Measurements from ENCODE around the gene KRT27. TPM values are rescaled to one million over a fixed set of nuclear protein-coding genes. Genes with fewer than 3 reads are reported as not detected.

Gene KRT27
- total and polyA plus RNA-seq, 9 of the 15 experiments (the other 6 are each of a cell fraction or from before 2014, with no cell fraction given): 0.10 TPM; not detected in 8

DNA sequence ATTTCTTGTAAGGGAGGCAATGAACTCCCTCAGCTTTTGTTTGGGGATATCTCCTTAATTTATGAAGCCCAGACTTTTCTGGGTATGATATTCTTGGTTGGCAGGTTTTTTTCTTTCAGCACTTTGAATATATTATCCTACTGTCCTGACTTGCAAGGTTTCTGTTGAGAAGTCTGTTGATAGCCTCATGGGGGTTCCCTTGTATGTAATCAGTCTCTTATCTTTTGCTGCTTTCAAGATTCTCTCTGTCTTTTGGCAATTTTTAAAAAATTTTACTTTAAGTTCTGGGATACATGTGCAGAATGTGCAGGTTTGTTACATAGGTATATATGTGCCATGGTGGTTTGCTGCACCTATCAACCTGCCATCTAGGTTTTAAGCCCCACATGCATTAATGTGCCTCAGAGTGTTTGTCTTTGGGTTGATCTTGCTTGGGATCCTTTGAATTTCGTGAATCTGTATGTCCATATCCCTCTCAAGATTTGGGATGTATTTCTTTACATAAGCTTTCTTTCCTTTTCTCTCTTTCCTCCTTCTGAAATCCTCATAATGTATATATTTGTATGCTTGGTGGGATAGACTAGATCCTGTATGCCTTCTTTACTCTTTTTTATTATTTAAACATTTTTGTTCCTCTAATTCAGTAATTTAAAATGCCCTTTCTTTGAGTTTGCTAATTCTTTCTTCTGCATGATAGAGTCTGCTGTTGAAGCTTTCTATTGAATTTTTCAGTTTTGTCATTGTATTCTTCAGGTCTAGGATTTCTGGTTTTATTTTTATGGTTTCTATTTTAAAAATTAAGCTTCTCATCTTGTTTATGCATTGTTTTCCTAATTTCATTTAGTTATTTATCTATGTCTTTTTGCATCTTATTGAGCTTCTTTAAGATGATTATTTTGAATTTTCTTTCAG, 22.0 kb downstream of the KRT27 start:
- CTCF ChIA-PET (ENCODE audit: low intra/inter-chr PET ratio): no interaction called here

More for the DNA sequence above, 22.0 kb downstream of the KRT27 start:
- no peaks in the 10 kb centered on the region for H3K27me3 ChIP-seq (ENCODE audit: control insufficient read depth in 2 of 2, insufficient read depth in 2 of 2, low read length in 2 of 2)
- H3K79me2 ChIP-seq (ENCODE audit: control insufficient read depth, insufficient read depth, low read length): no peaks in the 10 kb centered on the region
- DNase-seq (ENCODE audit: extremely low read depth in 1 of 4, low spot score in 3 of 4): no peak
- POLR2A ChIA-PET: interaction anchor here (1.6 kb wide), 1 partner anchor 17 kb away, joined by 3 read pairs; no protein-coding TSS in a partner anchor
- ATAC-seq: no peak
- no peak overlapping the region for H2AFZ ChIP-seq (ENCODE audit: low read depth, low read length)
- peak; percentile 88 for TF ChIP-seq TRIM28 (IDR thresholded peaks at IDR 0.05)
- no peak for TF ChIP-seq ZNF124 (CRISPR knock-in tag; IDR thresholded peaks at IDR 0.05)
- peak in 1 of 2 experiments; percentile 65; a peak in 1 of 3 replicates for TF ChIP-seq CBX3 (IDR thresholded peaks at IDR 0.05; ENCODE audit: borderline replicate concordance in 1 of 2, low read length in 2 of 2)
- peak; percentile 90 for TF ChIP-seq ZNF280A (IDR thresholded peaks at IDR 0.05; ENCODE audit: low read depth, partially characterized antibody)
- TF ChIP-seq, protein P1, sequence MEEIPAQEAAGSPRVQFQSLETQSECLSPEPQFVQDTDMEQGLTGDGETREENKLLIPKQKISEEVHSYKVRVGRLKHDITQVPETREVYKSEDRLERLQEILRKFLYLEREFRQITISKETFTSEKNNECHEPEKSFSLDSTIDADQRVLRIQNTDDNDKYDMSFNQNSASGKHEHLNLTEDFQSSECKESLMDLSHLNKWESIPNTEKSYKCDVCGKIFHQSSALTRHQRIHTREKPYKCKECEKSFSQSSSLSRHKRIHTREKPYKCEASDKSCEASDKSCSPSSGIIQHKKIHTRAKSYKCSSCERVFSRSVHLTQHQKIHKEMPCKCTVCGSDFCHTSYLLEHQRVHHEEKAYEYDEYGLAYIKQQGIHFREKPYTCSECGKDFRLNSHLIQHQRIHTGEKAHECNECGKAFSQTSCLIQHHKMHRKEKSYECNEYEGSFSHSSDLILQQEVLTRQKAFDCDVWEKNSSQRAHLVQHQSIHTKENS (CRISPR knock-in tag; IDR thresholded peaks at IDR 0.05): no peak
- no peak for TF ChIP-seq SAP30 (IDR thresholded peaks at IDR 0.05; ENCODE audit: borderline replicate concordance, insufficient read depth, low read depth, low read length, poor library complexity, severe bottlenecking)
- no peak for TF ChIP-seq ZNF232 (CRISPR knock-in tag; IDR thresholded peaks at IDR 0.05)
- TF ChIP-seq HDAC8 (tag; IDR thresholded peaks at IDR 0.05): no peak
- TF ChIP-seq ZNF12 (CRISPR knock-in tag; IDR thresholded peaks at IDR 0.05): no peak
- TF ChIP-seq XRCC5 (IDR thresholded peaks at IDR 0.05; ENCODE audit: low read depth, low read length): no peak
- peak; percentile 95 for TF ChIP-seq HLTF (IDR thresholded peaks at IDR 0.05)
- 0% methylated on average over 1 of the region's 1 CpG for WGBS (ENCODE audit: insufficient coverage, low coverage, missing lambda C conversion rate)
- no peak overlapping the region for H3K4me2 ChIP-seq (ENCODE audit: insufficient read depth, low read length)
- no peaks in the 10 kb centered on the region for H4K20me1 ChIP-seq (replicated peaks; ENCODE audit: control insufficient read depth, insufficient read depth, low read length)
- BruUV-seq (replicated peaks): no TSS peak
- H3K4me3 ChIP-seq: no peak overlapping the region
- H3K27ac ChIP-seq (ENCODE audit: extremely low read depth, low read depth, low read length): no peak overlapping the region
- no peaks in the 10 kb centered on the region for H3K9me1 ChIP-seq (ENCODE audit: control insufficient read depth, insufficient read depth, low read length)
- in situ Hi-C loops (cut with MboI): no loop called here
- H3K9me3 ChIP-seq (replicated peaks; ENCODE audit: control insufficient read depth, insufficient read depth, low read depth, low read length): no peaks in the 10 kb centered on the region; the same call in 1 of the 2 replicates
- no peak overlapping the region for H3K9ac ChIP-seq (ENCODE audit: insufficient read depth in 1 of 2, low read depth in 2 of 2, low read length in 2 of 2)
- no peak for FAIRE-seq
- intact Hi-C loops (cut with micrococcal nuclease): no loop called here
- no peaks in the 10 kb centered on the region for H3K36me3 ChIP-seq (ENCODE audit: control insufficient read depth, insufficient read depth, low read length)
- no peaks in the 10 kb centered on the region for H3K4me1 ChIP-seq (replicated peaks in 1 of 2; ENCODE audit: control insufficient read depth in 2 of 2, insufficient read depth in 2 of 2, low read length in 2 of 2)

Measured in K562 (cell line).